NCI-H1930 (cell line): ENCODE data around the gene MAP3K7.

ENCODE experiments used
- DNase-seq, 2 experiments: peaks; one replicate each; lab custom pipeline; 2025; lab: John Stamatoyannopoulos, UW

MAP3K7 gene

GRCh38 chr6:90530882-90531281 lies 56.0 kb downstream of the MAP3K7 start:
- DNase-seq = no peak

- no peak for DNase-seq
These were observed 61.5 kb downstream of the MAP3K7 start for GRCh38 chr6:90525421-90525820.

DNA sequence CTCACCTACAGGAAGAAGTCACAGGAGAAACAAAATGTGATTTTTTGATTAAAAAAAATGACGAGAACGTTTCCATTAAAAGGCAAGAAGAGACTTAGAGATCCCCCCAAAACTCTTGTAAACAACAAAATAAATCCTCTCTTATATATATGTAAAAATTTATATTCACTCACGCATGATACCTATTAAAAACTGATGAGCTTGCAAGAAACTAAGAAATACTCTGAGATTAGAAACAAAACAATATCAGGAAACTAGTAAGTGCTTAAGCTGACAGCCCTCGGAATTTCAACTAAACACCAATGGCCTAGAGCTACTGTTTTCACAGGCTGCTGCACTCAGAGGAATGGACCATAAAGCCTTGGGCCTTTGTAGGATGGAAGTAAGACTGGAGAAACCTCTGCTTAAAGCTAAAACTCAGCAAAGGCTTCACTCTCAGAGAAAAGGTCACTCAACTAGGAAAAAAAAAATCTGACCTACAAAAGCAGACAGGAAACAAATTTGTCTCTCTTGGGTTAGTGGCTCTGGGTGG lies 63.0 kb downstream of the MAP3K7 start:
- no peak for DNase-seq

- no peak for DNase-seq
These were observed 64.9 kb downstream of the MAP3K7 start for GRCh38 chr6:90521955-90522354.

DNA sequence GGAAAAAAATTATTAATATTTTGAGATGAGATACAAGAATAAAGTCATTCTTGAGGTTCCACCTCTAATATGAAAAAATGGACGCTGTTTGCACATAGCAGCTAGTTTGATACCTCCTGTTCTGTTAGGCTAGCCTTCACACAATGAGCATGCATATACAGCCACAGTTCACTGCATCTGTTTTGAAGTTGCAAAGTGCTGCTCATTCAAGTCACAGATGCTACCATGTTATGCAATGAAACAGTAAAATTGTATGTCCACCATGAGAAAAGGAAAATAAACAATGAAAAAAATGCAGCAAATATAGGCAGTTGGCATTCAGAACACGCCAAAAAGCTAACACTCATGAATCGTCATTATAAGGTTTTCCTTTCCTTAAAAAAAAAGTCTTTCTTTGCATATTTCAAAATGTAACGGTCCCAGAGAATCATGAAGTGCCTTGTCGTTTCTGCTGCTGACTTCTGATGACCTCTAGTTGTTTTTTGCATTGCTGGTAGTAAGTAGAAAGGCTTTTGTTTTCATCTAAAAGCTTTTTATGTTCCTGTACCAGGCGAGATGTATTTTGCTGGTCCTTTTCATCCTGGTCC lies 70.7 kb downstream of the MAP3K7 start:
- no peak for DNase-seq

DNA sequence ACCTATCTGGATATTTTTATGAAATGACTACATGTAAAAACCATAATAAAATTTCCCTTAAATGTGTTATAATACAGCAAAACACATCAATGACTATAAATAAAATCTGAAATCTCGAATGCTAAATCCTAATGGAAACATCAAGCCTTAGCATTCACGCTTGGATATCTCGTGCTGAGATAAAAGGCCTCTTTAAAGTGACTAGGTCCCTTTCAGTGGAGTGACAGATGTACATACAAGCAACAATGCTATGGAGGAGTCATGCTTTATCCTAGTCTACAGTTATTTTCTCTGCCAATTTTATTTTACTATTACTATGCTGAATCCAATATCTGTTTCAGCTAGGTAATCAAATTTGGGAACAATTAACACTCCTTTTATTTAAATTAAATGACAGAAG lies 72.4 kb downstream of the MAP3K7 start:
- DNase-seq = no peak

- no peak for DNase-seq
These were observed 78.1 kb downstream of the MAP3K7 start for GRCh38 chr6:90508753-90509152.

DNA sequence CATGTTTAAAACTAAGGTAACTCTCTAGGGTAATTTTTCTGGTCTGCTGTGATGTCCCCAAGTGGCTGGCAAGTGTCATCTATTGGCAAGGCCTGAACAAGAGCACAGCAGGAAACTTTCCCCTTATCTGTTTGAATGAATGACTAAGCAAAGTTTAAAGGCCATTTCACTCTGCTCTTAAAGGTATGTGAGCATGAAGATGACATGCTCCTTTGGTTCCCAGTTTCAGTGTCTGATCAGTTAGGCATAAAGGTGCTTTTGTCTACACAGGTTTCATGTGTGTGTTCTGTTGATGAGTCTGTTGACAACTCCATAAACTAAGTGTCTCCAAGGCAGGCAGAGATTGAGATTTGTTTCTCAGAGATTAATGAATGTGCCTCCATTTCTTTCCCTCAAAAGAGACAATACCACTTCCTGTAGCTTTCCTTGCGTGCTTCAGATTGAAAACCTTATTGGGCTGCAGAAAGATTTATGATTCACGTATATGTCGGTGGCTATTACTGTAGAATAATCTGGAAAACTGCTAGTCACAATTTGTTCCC lies 83.9 kb downstream of the MAP3K7 start:
- no peak for DNase-seq

DNA sequence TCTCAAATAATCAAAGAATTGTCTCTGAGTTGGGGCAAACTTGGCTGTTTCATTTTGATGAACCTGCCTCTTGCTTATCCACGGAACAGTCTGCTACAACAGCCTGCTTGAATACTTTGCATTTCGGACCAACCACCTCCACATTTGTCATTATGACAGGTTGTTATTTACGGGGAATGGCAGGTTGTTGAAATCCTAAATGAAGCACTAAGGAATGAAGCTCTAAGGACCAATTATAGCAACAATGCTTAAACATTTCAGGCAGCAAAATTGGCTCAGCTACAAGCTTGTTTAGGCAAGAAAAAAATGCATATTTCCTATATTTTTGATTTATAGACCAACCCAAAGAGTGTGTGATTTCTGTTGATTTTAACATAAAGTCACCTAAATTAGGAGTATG lies 84.5 kb downstream of the MAP3K7 start:
- DNase-seq = no peak

DNA sequence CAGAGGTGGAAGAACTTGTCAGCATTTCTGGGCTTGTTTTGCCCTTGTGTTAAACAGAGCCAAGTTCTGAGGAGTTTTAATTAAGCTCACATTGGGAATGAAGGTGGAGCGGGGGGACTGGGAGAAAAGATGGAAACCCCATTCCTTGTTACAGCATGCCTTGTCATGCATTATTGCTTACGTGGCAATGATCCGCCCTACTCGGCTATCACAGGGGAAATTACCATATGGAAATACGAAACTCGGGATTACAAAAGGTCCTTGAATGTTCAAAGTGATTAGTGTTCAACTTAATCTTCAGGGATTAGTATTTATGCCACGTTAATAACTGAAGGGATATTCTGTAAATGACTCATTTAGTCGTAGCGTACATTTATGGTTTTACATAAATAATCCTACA lies 86.4 kb downstream of the MAP3K7 start:
- no peak for DNase-seq

GRCh38 chr6:90497411-90497810 lies 89.5 kb downstream of the MAP3K7 start:
- no peak for DNase-seq

GRCh38 chr6:90496258-90497016 lies 90.4 kb downstream of the MAP3K7 start:
- DNase-seq = no peak

- no peak for DNase-seq
These were observed 91.6 kb downstream of the MAP3K7 start for GRCh38 chr6:90495216-90495817.

- DNase-seq = no peak
These were observed 92.6 kb downstream of the MAP3K7 start for GRCh38 chr6:90494067-90494780.

- DNase-seq = no peak
These were observed 93.5 kb downstream of the MAP3K7 start for GRCh38 chr6:90493332-90493731.

DNA sequence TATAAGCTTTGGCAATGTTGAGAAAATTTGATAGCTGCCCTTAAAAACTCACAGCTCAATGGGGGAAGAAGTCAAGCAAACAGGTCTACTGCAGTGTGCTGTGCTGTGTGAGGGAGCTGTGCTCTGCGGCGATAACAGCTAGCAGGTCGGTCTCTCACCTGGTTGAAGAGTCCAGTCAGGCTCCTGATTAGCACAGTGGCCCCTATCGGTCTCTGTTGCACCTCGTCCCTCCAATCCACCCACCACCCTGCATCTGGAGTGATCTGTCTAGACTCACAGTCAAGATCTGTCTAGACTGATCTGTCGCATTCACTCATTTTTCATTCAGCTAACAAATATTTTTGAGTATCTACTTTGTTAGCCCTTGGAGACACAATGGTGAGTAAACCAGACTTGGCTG lies 94.1 kb downstream of the MAP3K7 start:
- DNase-seq = no peak

DNA sequence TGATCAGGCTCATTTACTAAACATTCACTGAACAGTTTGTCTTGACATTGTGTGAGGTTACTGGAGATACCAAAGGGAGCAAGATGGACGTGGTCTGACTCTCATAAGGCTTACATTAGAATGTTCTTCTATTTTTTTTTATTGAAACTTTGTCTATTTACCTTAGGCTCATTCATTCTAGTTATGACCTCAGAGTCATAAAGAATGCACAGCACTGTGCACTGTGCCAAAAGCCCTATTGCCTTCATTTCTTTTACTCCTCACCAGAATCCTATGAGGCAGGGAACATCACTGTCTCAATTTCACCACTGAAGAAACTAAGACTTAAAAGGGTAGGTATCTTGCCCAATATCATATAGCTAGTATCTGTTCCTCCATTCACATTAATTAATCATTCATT lies 94.5 kb downstream of the MAP3K7 start:
- no peak for DNase-seq

DNA sequence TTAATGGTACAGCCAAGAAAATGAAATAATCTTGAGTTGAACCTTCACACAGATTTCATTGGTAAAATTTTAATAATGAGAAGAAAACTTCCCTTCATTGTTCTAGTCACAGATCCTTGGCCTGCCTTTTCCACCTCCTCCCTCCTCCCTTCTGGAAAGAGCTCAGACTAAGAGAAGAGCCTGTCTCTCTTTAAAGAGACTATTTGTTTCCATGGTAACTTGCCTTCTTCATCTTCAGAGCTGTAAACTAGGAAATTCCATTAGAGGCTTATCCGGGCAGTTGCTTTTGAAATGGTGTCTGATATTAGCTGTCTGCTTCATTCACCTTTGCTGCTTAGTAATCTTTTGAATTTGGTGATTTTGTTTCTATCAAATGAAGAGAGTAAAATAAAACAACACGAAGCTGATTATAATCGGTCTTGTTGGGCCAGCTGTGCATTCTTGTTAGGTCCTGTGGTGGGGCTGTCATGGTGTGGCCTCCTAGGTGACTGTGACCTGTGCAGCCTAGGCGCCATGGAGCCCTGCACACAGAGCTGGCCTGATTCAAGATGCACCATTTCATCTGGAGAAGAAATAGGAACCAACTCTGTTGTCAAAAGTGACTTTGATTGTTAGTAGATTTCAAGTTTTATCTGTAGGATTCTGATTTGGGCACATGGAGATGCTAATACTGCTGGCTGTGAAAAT lies 96.7 kb downstream of the MAP3K7 start:
- DNase-seq = no peak

DNA sequence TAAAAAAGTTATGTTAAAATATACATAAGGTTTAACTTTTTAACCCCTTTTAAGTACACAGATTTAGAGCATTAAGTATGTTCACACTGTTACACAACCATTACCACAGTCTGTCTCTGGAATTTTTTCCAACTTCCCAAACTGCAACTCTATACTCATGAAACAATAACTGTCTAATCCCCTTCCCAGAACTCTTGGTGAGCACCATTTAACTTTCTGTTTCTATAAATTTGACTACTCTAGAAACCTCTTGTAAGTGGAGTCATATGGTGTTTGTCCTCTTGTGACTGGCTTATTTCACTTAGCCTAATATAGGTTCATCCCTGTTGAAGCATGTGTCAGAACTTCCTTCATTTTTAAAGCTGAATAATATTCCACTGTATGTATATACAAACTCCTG lies 98.1 kb downstream of the MAP3K7 start:
- no peak for DNase-seq

DNA sequence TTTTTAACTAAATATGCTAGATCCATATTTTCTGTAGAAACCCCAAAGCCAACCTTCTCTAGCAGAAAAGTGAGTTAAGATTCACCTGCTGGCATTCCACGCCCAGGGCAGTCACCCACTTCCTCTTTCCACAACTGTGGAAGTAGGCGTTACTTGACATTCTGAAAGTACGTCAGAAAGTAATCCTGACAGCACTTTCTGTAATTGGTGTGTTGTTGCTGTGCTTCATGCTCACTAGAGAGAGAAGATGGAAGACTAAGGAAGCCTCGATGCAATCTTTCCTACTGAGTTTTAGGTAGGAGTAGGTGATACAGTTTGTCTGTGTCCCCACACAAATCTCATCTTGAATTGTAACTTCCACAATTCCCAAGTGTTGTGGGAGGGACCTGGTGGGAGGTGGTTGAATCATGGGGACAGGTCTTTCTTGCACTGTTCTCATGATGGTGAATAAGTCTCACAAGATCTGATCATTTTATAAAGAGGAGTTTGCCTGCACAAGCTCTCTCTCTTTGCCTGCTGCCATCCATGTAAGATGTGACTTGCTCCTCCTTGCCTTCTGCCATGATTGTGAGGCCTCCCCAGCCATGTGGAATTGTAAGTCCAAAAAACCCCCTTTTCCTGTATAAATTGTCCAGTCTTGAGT lies 101.1 kb downstream of the MAP3K7 start:
- DNase-seq = no peak

DNA sequence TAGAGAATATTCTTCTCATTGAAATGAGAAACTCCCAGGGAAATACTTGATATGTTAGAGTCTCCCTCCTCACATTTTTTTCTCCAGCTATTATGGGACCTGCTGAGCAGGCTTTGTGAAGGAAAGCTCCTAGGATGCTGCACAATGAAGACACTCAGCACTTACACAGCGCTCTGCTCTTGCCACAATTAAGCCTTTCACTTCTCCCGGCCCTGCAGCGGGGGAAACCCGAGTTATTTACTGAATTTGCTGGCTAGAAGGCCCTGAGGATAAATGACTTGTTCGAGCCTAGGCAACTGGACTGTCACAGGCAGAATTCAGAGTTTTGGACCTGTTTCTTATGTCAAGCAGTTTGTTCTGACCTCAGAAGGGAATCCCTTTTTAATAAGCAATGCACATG lies 102.0 kb downstream of the MAP3K7 start:
- DNase-seq = no peak
